ENCODE results near the gene PPA1.

The PPA1 gene

GRCh38 chr10:70222340-70222794 lies 10.9 kb downstream of the PPA1 start:
- Histone ChIP-seq H3K18ac (ENCODE audit: low read length) (no peak overlapping the region), H2BK120ac (ENCODE audit: low read depth, low read length) (no peak overlapping the region), H2BK15ac (ENCODE audit: low read length) (no peak overlapping the region), H3K27me3 (ENCODE audit: control insufficient read depth in 3 of 3, insufficient read depth in 3 of 3, low read depth in 1 of 3, low read length in 3 of 3) (no peaks in the 10 kb centered on the region), H2BK12ac (ENCODE audit: low read length) (no peak overlapping the region), H2AK5ac (ENCODE audit: low read depth, low read length) (no peak overlapping the region), H3K4me2 (ENCODE audit: insufficient read depth, low read length, poor library complexity, severe bottlenecking) (no peak overlapping the region), H3K14ac (ENCODE audit: low read length) (no peak overlapping the region), H4K8ac (ENCODE audit: low read depth, low read length) (no peak overlapping the region), H3K4me3 (ENCODE audit: low read length in 2 of 2) (no peak overlapping the region), H3K9ac (ENCODE audit: low read depth, low read length, poor library complexity) (no peak overlapping the region), H3K36me3 (replicated peaks in 1 of 2; ENCODE audit: control insufficient read depth in 2 of 2, insufficient read depth in 2 of 2, low read length in 2 of 2) (peaks cover 7 to 46% of the 10 kb centered on the region in 2 donors), H3K4me1 (ENCODE audit: control insufficient read depth in 2 of 2, insufficient read depth in 1 of 2, low read depth in 1 of 2, low read length in 2 of 2) (no peaks in the 10 kb centered on the region), H3K79me1 (ENCODE audit: low read depth, low read length) (peaks cover 6% of the 10 kb centered on the region), H3K9me3 (replicated peaks in 1 of 2; ENCODE audit: control insufficient read depth in 2 of 2, insufficient read depth in 1 of 2, low read depth in 1 of 2, low read length in 2 of 2) (no peaks in the 10 kb centered on the region), H4K91ac (ENCODE audit: low read depth, low read length, poor library complexity) (no peak overlapping the region), H3K4ac (ENCODE audit: low read length) (no peak overlapping the region), H3K23ac (ENCODE audit: low read depth, low read length, poor library complexity) (no peak overlapping the region), H3K27ac (replicated peaks; ENCODE audit: low read length) (no peak overlapping the region), H2AFZ (ENCODE audit: low read length) (no peak overlapping the region), H2BK5ac (ENCODE audit: low read length) (no peak overlapping the region)
- no CpG with 5 or more reads among the region's 3 CpGs for WGBS, 2 donors (ENCODE audit: extremely low coverage in 2 of 2, insufficient read length in 2 of 2, insufficient replicate concordance in 1 of 2)
- no peak for DNase-seq (ENCODE audit: low spot score)

DNA sequence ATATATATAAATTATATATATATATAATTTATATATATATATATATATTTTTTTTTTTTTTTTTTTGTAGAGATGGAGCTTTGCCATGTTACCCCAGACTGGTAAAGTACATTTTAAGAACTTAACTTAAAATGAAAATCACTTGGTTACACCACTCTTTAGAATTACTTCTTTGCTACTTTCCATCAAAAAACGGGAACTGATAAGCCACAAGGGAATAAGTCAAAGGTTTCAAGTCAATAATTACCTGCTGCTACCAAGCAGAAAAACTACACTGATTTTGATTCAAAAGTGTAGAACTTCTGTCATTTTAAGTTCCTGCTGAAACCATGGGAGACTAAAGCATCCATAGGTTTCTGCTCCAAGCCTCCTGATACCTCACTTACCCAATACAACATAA lies 12.2 kb downstream of the PPA1 start:
- H2BK12ac ChIP-seq (ENCODE audit: low read length), result no peak overlapping the region
- no peak overlapping the region for H3K4me3 ChIP-seq (ENCODE audit: low read length in 2 of 2)
- peaks cover 6% of the 10 kb centered on the region for H3K79me1 ChIP-seq (ENCODE audit: low read depth, low read length)
- no peak overlapping the region for H3K18ac ChIP-seq (ENCODE audit: low read length)
- H3K14ac ChIP-seq (ENCODE audit: low read length), result no peak overlapping the region
- H4K91ac ChIP-seq (ENCODE audit: low read depth, low read length, poor library complexity), result no peak overlapping the region
- H3K27me3 ChIP-seq (ENCODE audit: control insufficient read depth in 3 of 3, insufficient read depth in 3 of 3, low read depth in 1 of 3, low read length in 3 of 3), result no peaks in the 10 kb centered on the region
- H3K9me3 ChIP-seq (replicated peaks in 1 of 2; ENCODE audit: control insufficient read depth in 2 of 2, insufficient read depth in 1 of 2, low read depth in 1 of 2, low read length in 2 of 2), result no peaks in the 10 kb centered on the region
- H2BK120ac ChIP-seq (ENCODE audit: low read depth, low read length), result no peak overlapping the region
- no peak overlapping the region for H2BK15ac ChIP-seq (ENCODE audit: low read length)
- H2AK5ac ChIP-seq (ENCODE audit: low read depth, low read length), result no peak overlapping the region
- H3K27ac ChIP-seq (replicated peaks; ENCODE audit: low read length), result no peak overlapping the region
- no peak for DNase-seq (ENCODE audit: low spot score)
- H2AFZ ChIP-seq (ENCODE audit: low read length), result no peak overlapping the region
- H3K36me3 ChIP-seq (replicated peaks in 1 of 2; ENCODE audit: control insufficient read depth in 2 of 2, insufficient read depth in 2 of 2, low read length in 2 of 2), result peaks cover 9 to 44% of the 10 kb centered on the region in 2 donors
- H2BK5ac ChIP-seq (ENCODE audit: low read length), result no peak overlapping the region
- H3K9ac ChIP-seq (ENCODE audit: low read depth, low read length, poor library complexity), result no peak overlapping the region
- H3K23ac ChIP-seq (ENCODE audit: low read depth, low read length, poor library complexity), result no peak overlapping the region
- no peak overlapping the region for H3K4ac ChIP-seq (ENCODE audit: low read length)
- no CpG with 5 or more reads among the region's 1 CpG for whole genome bisulfite sequencing, 2 donors (ENCODE audit: extremely low coverage in 2 of 2, insufficient read length in 2 of 2, insufficient replicate concordance in 1 of 2)
- H3K4me2 ChIP-seq (ENCODE audit: insufficient read depth, low read length, poor library complexity, severe bottlenecking), result no peak overlapping the region
- H3K4me1 ChIP-seq (ENCODE audit: control insufficient read depth in 2 of 2, insufficient read depth in 1 of 2, low read depth in 1 of 2, low read length in 2 of 2), result no peaks in the 10 kb centered on the region
- H4K8ac ChIP-seq (ENCODE audit: low read depth, low read length), result no peak overlapping the region

- Histone ChIP-seq H3K4me3 (ENCODE audit: low read length in 2 of 2) (no peak overlapping the region), H3K23ac (ENCODE audit: low read depth, low read length, poor library complexity) (no peak overlapping the region), H2BK15ac (ENCODE audit: low read length) (no peak overlapping the region), H3K27me3 (ENCODE audit: control insufficient read depth in 3 of 3, insufficient read depth in 3 of 3, low read depth in 1 of 3, low read length in 3 of 3) (no peaks in the 10 kb centered on the region), H3K27ac (replicated peaks; ENCODE audit: low read length) (no peak overlapping the region), H3K4ac (ENCODE audit: low read length) (no peak overlapping the region), H2BK120ac (ENCODE audit: low read depth, low read length) (no peak overlapping the region), H4K8ac (ENCODE audit: low read depth, low read length) (no peak overlapping the region), H3K9me3 (replicated peaks in 1 of 2; ENCODE audit: control insufficient read depth in 2 of 2, insufficient read depth in 1 of 2, low read depth in 1 of 2, low read length in 2 of 2) (no peaks in the 10 kb centered on the region), H2BK12ac (ENCODE audit: low read length) (no peak overlapping the region), H3K36me3 (replicated peaks in 1 of 2; ENCODE audit: control insufficient read depth in 2 of 2, insufficient read depth in 2 of 2, low read length in 2 of 2) (peaks cover 18 to 89% of the 10 kb centered on the region in 2 donors), H3K4me1 (ENCODE audit: control insufficient read depth in 2 of 2, insufficient read depth in 1 of 2, low read depth in 1 of 2, low read length in 2 of 2) (no peaks in the 10 kb centered on the region), H3K14ac (ENCODE audit: low read length) (no peak overlapping the region), H2AFZ (ENCODE audit: low read length) (no peak overlapping the region), H3K4me2 (ENCODE audit: insufficient read depth, low read length, poor library complexity, severe bottlenecking) (no peak overlapping the region), H2AK5ac (ENCODE audit: low read depth, low read length) (no peak overlapping the region), H2BK5ac (ENCODE audit: low read length) (no peak overlapping the region), H4K91ac (ENCODE audit: low read depth, low read length, poor library complexity) (no peak overlapping the region), H3K18ac (ENCODE audit: low read length) (no peak overlapping the region), H3K9ac (ENCODE audit: low read depth, low read length, poor library complexity) (no peak overlapping the region), H3K79me1 (ENCODE audit: low read depth, low read length) (no peaks in the 10 kb centered on the region)
- DNase-seq (ENCODE audit: low spot score), result no peak
- no CpG with 5 or more reads among the region's 1 CpG for WGBS, 2 donors (ENCODE audit: extremely low coverage in 2 of 2, insufficient read length in 2 of 2, insufficient replicate concordance in 1 of 2)
Measured at GRCh38 chr10:70212879-70213278, 20.4 kb downstream of the PPA1 start.

DNA sequence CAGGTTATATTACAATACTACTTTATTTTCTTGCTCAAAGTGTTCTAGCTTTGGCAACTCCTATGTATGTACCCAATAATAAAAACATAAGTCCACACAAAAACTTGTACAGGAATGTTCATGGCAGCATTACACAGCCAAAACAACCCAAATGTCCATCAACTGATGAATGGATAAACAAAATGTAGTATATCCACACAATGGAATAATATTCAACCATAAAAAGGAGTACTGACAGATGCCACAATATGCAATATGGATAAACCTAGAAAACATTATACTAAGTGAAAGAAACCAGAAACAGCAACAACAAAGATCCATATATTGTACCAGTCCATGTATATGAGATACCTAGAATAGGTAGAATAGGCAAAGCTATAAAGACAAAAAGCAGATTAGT lies 21.0 kb downstream of the PPA1 start:
- Histone ChIP-seq H3K9me3 (replicated peaks in 1 of 2; ENCODE audit: control insufficient read depth in 2 of 2, insufficient read depth in 1 of 2, low read depth in 1 of 2, low read length in 2 of 2) (no peaks in the 10 kb centered on the region), H3K18ac (ENCODE audit: low read length) (no peak overlapping the region), H3K9ac (ENCODE audit: low read depth, low read length, poor library complexity) (no peak overlapping the region), H3K4me2 (ENCODE audit: insufficient read depth, low read length, poor library complexity, severe bottlenecking) (no peak overlapping the region), H4K91ac (ENCODE audit: low read depth, low read length, poor library complexity) (no peak overlapping the region), H3K27me3 (ENCODE audit: control insufficient read depth in 3 of 3, insufficient read depth in 3 of 3, low read depth in 1 of 3, low read length in 3 of 3) (no peaks in the 10 kb centered on the region), H2AFZ (ENCODE audit: low read length) (no peak overlapping the region), H3K79me1 (ENCODE audit: low read depth, low read length) (no peaks in the 10 kb centered on the region), H2BK12ac (ENCODE audit: low read length) (no peak overlapping the region), H2AK5ac (ENCODE audit: low read depth, low read length) (no peak overlapping the region), H3K27ac (replicated peaks; ENCODE audit: low read length) (no peak overlapping the region), H3K36me3 (replicated peaks in 1 of 2; ENCODE audit: control insufficient read depth in 2 of 2, insufficient read depth in 2 of 2, low read length in 2 of 2) (peaks cover 19 to 89% of the 10 kb centered on the region in 2 donors), H3K4ac (ENCODE audit: low read length) (no peak overlapping the region), H2BK15ac (ENCODE audit: low read length) (no peak overlapping the region), H2BK120ac (ENCODE audit: low read depth, low read length) (no peak overlapping the region), H2BK5ac (ENCODE audit: low read length) (no peak overlapping the region), H3K23ac (ENCODE audit: low read depth, low read length, poor library complexity) (no peak overlapping the region), H4K8ac (ENCODE audit: low read depth, low read length) (no peak overlapping the region), H3K14ac (ENCODE audit: low read length) (no peak overlapping the region), H3K4me1 (ENCODE audit: control insufficient read depth in 2 of 2, insufficient read depth in 1 of 2, low read depth in 1 of 2, low read length in 2 of 2) (no peaks in the 10 kb centered on the region), H3K4me3 (ENCODE audit: low read length in 2 of 2) (no peak overlapping the region)
- DNase-seq (ENCODE audit: low spot score), result no peak

Measured in neuronal stem cell (in vitro differentiated cells).